HCT116 (cell line): ENCODE data around the gene LCN9. TPM values are rescaled to one million over a fixed set of nuclear protein-coding genes. Genes with fewer than 3 reads are reported as not detected.

Experiments
- ATAC-seq: fragments of 200-7000 bp; cut with Tn5 transposase; 2 replicates; pipeline ENCODE4 v1.9.1; 2020; ENCODE audit warnings: mild to moderate bottlenecking, moderate library complexity
- BruUV-seq: library from RNA; stranded (reverse); fragments of 400-500 nt; replicated peaks from 2 replicates; lab custom pipeline; 2021; lab: Mats Ljungman, UMichigan
- CTCF ChIA-PET: fragments of 300-600 bp; sonication (Branson Sonifier 250); formaldehyde crosslinking; loops from one replicate; lab custom pipeline; 2021; ENCODE audit warnings: antibody characterized with exemption; lab: Charles Lee
- POLR2A ChIA-PET: fragments of 300-600, 350-600 bp; sonication (Branson Sonifier 250); formaldehyde crosslinking; loops from one replicate; lab custom pipeline; 2021; ENCODE audit warnings: antibody characterized with exemption; lab: Charles Lee
- RAD21 ChIA-PET, 2 experiments: fragments of 300-600 bp; sonication (Branson Sonifier 250); formaldehyde crosslinking; loops; one replicate each; lab custom pipeline; 2023; ENCODE audit warnings: low total read pairs in 2 of 2; ENCODE audit not compliant: uncharacterized antibody in 2 of 2, unreplicated experiment in 2 of 2, low non-redundant PET in 1 of 2; lab: Charles Lee
- DNase-seq: peaks from one replicate; pipeline ENCODE4 v3.0.0-alpha.2; 2010; ENCODE audit warnings: low read depth, low spot score
- H2AFZ ChIP-seq: fragments of 200-600 bp; shearing (Covaris generic), sonication (generic); 2 replicates; pipeline ENCODE4 v1.6.1; 2017; ENCODE audit warnings: low read depth, mixed run types, mixed read lengths, antibody characterized with exemption, low read length; ENCODE audit not compliant: poor library complexity, severe bottlenecking
- H3K27ac ChIP-seq: 2 replicates; pipeline ENCODE4 v1.5.1; 2012; ENCODE audit warnings: low read depth, low read length
- H3K27me3 ChIP-seq: fragments of 200-600 bp; sonication (generic); 2 replicates; pipeline ENCODE4 v1.6.1; 2016; ENCODE audit warnings: mixed run types, low read length, mixed read lengths; ENCODE audit not compliant: insufficient read depth
- H3K36me3 ChIP-seq, 2 experiments: fragments of 200-500 bp in 1 of 2; fragments of 200-600 bp in 1 of 2; sonication (Bioruptor generic) in 1 of 2; sonication (generic) in 1 of 2; 2 replicates each; pipeline versions ENCODE4 v1.5.1 to v1.6.1; 2014 to 2016; ENCODE audit warnings: low read length in 2 of 2, inconsistent platforms in 1 of 2, mixed read lengths in 1 of 2, mixed run types in 1 of 2; ENCODE audit not compliant: insufficient read depth in 2 of 2, control insufficient read depth in 1 of 2
- H3K4me1 ChIP-seq, 2 experiments: fragments of 200-600 bp in 1 of 2; sonication (generic) in 1 of 2; 2 replicates each; pipeline versions ENCODE4 v1.5.1 to v1.6.1; 2012 to 2017; ENCODE audit warnings: low read length in 2 of 2, inconsistent platforms in 1 of 2, mild to moderate bottlenecking in 1 of 2, mixed read lengths in 1 of 2, mixed run types in 1 of 2, moderate library complexity in 1 of 2; ENCODE audit not compliant: insufficient read depth in 2 of 2, control insufficient read depth in 1 of 2
- H3K4me2 ChIP-seq: fragments of 200-600 bp; sonication (generic); 2 replicates; pipeline ENCODE4 v1.6.1; 2017; ENCODE audit warnings: mixed run types, low read length, mixed read lengths
- H3K4me3 ChIP-seq, 2 experiments: fragments of 200-600 bp in 1 of 2; sonication (generic) in 1 of 2; replicated peaks in 1 of 2; 2 replicates each; pipeline ENCODE4 v1.5.1; 2011 to 2016; ENCODE audit warnings: low read length in 2 of 2, control low read depth in 1 of 2, low read depth in 1 of 2, mild to moderate bottlenecking in 1 of 2, mixed read lengths in 1 of 2, mixed run types in 1 of 2
- H3K79me2 ChIP-seq: fragments of 200-600 bp; sonication (generic); 2 replicates; pipeline ENCODE4 v1.6.1; 2017; ENCODE audit warnings: mild to moderate bottlenecking, mixed run types, low read length, moderate library complexity, mixed read lengths; ENCODE audit not compliant: insufficient read depth
- H3K9ac ChIP-seq: fragments of 200-600 bp; sonication (generic); 2 replicates; pipeline ENCODE4 v1.6.1; 2016; ENCODE audit warnings: low read length, mixed read lengths
- H3K9me2 ChIP-seq: fragments of 200-600 bp; sonication (generic), shearing (Covaris generic); 2 replicates; pipeline ENCODE4 v1.6.1; 2017; ENCODE audit warnings: mixed run types, mild to moderate bottlenecking, moderate library complexity; ENCODE audit not compliant: insufficient read depth
- H3K9me3 ChIP-seq, 2 experiments: fragments of 200-500 bp in 1 of 2; fragments of 200-600 bp in 1 of 2; sonication (Bioruptor generic) in 1 of 2; sonication (generic) in 1 of 2; 2 replicates each; pipeline ENCODE4 v1.6.1; 2014 to 2017; ENCODE audit warnings: low read length in 2 of 2, mixed read lengths in 2 of 2, inconsistent platforms in 1 of 2, low read depth in 1 of 2, mild to moderate bottlenecking in 1 of 2, mixed run types in 1 of 2, moderate library complexity in 1 of 2; ENCODE audit not compliant: control insufficient read depth in 1 of 2, insufficient read depth in 1 of 2
- H4K20me1 ChIP-seq: fragments of 200-600 bp; sonication (generic), shearing (Covaris generic); 2 replicates; pipeline ENCODE4 v1.6.1; 2017; ENCODE audit warnings: mixed run types, mild to moderate bottlenecking, moderate library complexity; ENCODE audit not compliant: insufficient read depth
- CTCF ChIP-seq, 3 experiments: fragments of 200-600 bp in 1 of 3; sonication (generic) in 1 of 3; IDR thresholded peaks in 2 of 3; conservative IDR thresholded peaks in 1 of 3; 2 replicates each; pipeline ENCODE4 v1.5.1; 2012 to 2017; ENCODE audit warnings: low read depth in 2 of 3, low read length in 2 of 3, antibody characterized with exemption in 1 of 3, borderline replicate concordance in 1 of 3, control low read depth in 1 of 3, mild to moderate bottlenecking in 1 of 3, mixed read lengths in 1 of 3, mixed run types in 1 of 3, moderate library complexity in 1 of 3; ENCODE audit not compliant: insufficient read depth in 1 of 3
- POLR2A ChIP-seq: IDR thresholded peaks from 2 replicates; pipeline ENCODE4 v1.7.0; 2011; ENCODE audit warnings: borderline replicate concordance; ENCODE audit not compliant: insufficient read depth, insufficient read length; ENCODE audit errors: extremely low read depth
- SRF ChIP-seq: IDR thresholded peaks from 2 replicates; pipeline ENCODE4 v1.6.1; 2012; ENCODE audit warnings: low read depth
- intact Hi-C: fragments of 100-400 bp; cut with micrococcal nuclease; formaldehyde crosslinking; loops from 2 replicates; pipeline ENCODE4 v1.10.0; 2022
- total RNA-seq: library from RNA; stranded (reverse); gene quantifications from one replicate; pipeline ENCODE4 v1.2.1, GENCODE V29; 2021; ENCODE audit not compliant: unreplicated experiment

The LCN9 gene
- total RNA-seq, 1 experiment from 2014 or later, result not detected

DNA sequence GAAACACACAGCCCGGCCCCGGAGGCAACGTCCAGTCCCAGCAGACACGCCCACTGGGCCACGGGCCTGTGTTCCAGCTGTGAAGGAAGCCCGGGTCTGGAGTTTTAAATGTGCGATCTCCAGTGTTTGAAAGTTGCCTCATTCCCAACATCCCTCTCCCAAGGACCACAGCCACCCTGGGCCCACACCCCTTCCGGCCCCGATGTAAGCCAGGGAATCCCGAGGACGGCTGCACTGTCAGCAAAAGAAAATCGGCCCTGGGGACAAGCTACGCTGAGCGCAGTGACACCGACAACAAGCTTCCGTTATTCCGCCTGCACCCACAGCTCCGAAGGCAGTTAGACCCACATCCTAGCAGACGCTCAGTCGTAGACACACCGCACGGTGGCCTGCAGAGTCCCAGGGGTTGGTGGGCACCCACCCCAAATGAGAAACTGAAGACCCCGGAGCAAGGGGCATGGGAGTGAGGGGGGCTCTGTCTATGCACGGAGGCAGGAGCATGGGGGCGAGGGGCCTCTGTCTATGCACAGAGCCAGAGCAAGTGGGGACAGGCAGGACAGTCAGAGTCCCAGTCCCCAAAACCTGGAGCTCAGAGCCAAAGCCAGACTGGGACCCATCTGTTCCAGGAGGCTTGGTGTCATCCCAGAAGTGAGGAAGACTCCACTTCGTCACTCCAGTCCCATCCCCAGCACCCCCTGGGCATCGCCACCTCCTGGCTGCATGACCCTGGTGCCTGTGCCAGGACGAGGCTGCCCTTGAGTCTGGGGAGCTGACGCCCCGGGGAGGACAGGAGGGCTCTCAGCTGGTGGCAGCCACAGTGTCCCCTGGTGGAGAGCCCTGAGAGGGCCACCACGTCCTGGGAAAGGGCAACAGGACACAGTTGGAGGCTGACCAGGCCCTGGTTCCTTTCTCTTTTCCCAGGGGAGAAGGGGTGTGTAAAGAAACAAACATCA lies 47.2 kb upstream of the LCN9 start:
- Histone ChIP-seq H3K4me2 (no peak overlapping the region), H3K4me1 (no peaks in the 10 kb centered on the region), H3K9ac (no peak overlapping the region), H3K4me3 (no peak overlapping the region), H2AFZ (no peak overlapping the region), H3K36me3 (no peaks in the 10 kb centered on the region), H3K79me2 (no peaks in the 10 kb centered on the region), H3K27me3 (no peaks in the 10 kb centered on the region), H3K27ac (no peak overlapping the region), H3K9me3 (no peaks in the 10 kb centered on the region), H4K20me1 (no peaks in the 10 kb centered on the region), H3K9me2 (no peaks in the 10 kb centered on the region)
- ATAC-seq (peak; percentile 69), DNase-seq (no peak)
- ChIA-PET RAD21 (interaction anchor here in 1 of 2 experiments (1.2 kb wide), 1 partner anchor 12 kb away, joined by 3 read pairs; no protein-coding TSS in a partner anchor), POLR2A (no interaction called here), CTCF (interaction anchor here (0.8 to 0.9 kb wide), 1 partner anchor 12 kb away, joined by 3 to 4 read pairs; no protein-coding TSS in a partner anchor)
- BruUV-seq, result no TSS peak
- intact Hi-C loops, result no loop called here
- TF ChIP-seq POLR2A (no peak), SRF (no peak), CTCF (IDR thresholded peaks at IDR 0.05 in 2 of 3, conservative IDR thresholded peaks at IDR 0.05 in 1 of 3; ENCODE audit: borderline replicate concordance in 1 of 3, insufficient read depth in 1 of 3, low read depth in 2 of 3, low read length in 2 of 3) (peak; percentile 19 to 48 (median 41); a peak in 5 of 6 replicates)
